Fibroblast of skin of back (primary cell): Measurements from ENCODE around the gene CIPC.
A peak's percentile ranks its signal among the peaks of the same experiment; 100 is the strongest.

ENCODE experiments used
- DNase-seq: peaks from one replicate; pipeline ENCODE4 v3.0.0-alpha.2; 2013

Gene CIPC

DNA sequence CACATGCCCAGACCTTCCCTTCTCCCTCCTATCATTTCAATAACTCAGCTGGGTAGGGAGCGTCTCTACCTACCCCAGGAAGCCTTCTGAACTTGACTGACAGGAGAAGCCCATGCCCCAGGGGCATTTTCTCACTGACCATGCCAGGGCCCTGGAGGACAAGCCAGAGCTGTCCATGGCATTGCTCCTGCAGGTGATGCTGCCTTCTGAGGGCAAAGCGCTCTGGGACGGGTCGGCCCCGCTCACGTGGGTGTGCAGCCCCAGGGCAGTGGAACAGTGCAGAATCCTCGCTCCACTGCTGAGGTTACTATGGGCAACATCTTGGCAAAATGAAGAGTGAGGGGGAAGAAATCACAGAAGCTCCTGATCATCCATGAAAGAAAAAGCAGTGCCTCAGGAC, 28.5 kb upstream of the CIPC start:
- no peak for DNase-seq

DNA sequence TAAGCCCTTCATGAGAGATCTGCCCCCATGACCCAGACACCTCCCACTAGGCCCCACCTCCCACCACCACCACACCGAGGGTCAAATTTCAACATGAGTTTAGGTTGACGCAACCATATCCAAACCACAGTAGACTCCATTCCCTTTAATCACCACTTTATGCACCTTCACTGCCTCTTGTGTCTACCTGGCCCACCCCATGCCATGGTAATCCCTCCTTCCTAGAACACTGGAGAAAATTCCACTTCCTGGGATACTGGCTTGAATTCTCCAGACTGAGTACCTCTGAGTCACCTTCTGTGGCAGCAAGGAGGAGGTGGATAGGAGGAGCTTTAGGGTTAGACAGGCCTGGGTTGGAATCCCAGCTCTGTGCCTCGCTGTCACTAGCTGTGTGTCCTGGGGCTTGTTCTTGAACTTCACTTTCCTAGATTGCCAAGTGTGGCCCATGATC, 26.1 kb upstream of the CIPC start:
- DNase-seq: peak; percentile 33

DNA sequence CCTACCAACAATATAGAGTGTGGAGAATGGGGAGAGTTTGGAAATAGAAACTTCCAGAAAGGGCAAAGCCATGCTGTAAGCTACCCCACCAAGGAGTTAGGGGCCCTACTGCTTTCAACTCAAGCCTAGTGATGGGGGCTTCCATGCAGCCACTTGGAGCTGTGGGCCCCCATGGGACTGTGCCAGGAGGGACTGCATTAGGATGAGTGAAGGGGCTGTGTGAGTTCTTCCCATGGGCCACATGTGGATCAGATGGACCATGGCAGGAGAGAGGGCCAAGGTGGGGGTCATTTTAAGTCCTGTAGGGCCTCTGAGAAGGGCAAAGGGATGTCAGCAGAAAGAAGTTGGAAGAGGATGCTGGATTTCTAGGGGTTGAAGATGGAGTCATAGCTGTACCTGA, 23.1 kb upstream of the CIPC start:
- DNase-seq: no peak

DNA sequence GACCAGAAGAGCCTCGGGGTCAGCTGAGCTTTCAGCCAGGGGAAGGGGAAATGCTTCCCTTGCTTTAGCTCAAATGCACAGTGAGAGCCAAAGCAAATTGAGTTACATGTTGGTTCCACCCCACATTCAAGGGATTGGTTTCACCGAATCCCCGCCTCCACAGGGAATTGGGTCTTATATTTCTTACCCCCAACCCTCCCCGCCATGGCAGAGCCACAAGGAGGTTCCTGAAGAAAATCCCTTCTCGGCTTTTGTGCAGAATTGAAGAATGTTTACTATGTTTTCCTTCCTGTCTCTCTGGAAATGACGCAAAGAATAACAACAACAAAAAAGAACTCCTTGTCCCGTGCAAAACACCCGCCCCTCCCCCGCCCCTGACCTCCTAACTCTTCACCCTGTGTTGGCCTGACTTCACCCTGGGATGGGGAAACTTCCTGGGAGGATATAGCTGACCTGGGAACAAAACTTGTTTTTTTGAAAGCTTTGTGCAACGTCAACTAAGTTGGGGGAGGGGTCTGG, 21.9 kb upstream of the CIPC start:
- no peak for DNase-seq

DNA sequence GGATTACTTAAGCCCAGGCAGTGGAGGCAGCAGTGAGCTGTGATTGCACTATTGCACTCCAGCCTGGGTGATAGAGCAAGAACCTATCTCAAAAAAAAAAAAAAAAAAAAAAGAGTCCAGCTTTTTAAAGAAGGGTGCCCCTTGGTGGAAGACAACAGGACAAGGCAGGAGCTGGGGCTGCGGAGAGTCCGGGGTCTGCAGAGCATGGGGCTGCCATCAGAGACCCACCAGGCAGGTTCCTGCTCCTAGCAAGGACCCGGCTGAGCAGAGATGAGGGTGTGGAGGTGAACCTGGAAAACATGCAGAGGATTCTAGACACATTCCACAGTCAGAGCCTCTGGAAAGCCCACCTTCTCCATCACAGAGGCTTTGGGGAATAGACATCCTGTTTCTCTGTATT, 21.0 kb upstream of the CIPC start:
- DNase-seq: no peak

DNA sequence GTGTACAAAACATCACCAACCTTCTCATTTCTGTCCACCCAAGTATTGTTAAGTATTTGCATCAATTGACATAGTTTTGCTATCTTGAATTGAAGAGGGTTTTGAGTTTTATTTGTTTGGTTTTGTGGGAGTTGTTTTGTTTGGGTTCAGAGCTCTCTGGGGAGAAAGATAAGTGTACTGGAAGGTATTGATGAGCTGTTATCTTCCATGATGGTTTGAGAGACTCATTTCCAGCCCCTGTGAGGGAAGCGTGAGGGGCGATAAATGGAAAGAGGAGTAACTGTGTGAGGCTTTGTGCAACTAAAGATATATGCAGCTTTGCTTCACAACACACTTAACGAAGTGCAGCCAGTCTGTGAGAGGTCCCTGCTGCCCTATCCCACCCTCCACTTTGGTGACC, 15.7 kb upstream of the CIPC start:
- DNase-seq: no peak

DNA sequence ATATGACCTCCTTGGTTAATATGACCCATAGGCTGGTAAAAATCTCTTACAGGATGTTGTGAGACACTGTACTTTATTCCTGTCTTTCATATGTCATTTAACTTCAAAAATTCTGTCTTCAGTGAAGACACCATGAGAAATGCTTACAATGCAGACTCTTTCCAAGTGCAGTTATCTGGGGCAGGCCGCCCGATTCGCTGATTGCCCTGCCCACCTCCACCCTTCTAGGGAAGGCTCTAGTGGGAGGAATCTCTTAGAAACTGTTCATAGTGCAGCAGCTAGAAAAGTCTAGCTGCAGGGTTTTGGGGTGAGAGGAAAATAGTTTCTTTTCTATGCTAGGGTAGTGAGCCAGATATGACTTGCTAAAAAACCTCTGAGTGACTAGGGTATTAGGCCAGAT, 15.0 kb upstream of the CIPC start:
- DNase-seq: no peak

DNA sequence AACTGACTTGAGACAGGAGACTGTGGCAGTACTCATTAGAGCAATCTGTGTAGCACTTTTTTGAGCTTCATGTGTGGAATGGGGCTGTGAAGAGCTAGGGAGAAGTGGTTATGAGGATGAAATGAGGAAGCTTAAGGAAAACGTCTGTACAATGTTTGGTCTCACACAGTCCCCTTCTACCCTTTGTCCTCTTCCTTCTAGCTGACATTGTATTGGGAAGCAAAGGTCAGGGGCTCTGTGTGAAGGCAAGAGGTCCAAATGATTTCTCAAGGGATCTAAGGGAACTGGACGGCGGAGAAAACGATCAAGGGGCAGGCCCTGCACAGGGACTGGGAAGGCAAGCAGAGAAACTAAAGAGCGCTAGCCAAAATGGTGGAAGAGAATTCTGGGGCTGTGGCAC, 13.1 kb upstream of the CIPC start:
- no peak for DNase-seq

DNA sequence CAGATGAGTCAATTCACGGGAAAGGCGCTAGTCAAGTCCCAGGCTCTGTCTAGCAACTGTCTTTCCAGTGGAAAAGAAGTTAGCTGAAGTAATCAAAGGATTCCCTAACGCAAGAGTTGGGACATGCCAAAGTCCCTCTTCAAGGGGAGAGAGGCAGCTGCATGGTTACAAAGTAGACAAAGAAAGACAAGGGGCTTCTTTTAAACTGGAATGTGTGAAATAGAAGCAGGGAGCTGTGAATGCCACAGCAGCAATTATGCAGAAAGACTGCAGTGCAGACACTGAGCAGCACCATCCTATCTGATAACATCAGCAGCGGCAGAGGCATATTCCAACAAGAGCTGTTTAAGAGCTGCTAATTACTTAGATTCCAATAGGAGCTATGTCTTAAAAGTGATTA, 12.5 kb upstream of the CIPC start:
- no peak for DNase-seq

DNA sequence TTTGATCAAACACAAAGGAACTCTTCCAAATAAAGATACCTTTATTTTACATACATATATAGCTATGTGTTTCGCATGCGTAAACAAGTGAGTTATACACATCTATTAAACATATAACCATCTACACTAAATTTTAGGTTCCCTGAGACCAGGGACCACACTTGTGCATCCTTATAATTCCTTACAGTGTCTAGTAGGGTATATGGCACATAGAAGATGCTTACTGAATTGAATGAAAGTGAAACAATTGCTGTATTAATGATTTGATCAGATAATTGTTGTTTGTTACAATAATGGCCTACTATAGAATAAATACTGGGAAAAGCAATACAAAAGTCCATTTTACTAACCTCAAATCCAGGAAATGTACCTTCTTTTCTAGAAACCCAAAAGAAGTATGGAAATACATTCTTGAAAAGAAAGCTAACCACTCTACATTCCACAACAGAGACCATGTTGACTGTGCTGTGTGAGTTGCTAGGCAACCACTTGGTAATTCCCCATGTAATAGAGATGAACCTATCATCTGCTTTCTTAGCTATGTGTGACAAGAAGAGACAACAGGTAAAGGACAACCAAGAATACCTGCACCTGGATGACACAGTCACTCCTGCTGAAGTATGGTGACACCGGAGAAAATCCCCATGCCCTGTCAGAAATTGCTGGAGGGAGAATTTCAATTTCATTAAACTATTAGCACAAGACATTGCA, 11.9 kb upstream of the CIPC start:
- DNase-seq: peak; percentile 64

DNA sequence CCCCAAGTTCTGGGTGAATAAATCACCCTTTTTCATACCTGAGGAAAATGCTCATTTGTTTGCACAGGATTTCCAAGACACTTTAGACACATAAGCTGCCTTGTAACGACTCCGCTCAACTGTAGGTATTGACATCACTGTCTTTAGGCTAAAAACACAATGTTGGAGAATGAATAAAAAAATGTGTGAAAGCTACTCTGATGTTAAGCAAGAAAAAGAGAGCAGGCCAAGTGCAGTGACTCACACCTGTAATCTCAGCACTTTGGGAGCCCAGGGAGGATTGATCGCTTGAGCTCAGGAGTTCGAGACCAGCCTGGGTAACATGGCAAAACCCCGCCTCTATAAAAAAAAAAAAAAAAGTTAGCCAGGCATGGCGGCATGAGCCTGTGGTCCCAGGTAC, 11.1 kb upstream of the CIPC start:
- DNase-seq: no peak

DNA sequence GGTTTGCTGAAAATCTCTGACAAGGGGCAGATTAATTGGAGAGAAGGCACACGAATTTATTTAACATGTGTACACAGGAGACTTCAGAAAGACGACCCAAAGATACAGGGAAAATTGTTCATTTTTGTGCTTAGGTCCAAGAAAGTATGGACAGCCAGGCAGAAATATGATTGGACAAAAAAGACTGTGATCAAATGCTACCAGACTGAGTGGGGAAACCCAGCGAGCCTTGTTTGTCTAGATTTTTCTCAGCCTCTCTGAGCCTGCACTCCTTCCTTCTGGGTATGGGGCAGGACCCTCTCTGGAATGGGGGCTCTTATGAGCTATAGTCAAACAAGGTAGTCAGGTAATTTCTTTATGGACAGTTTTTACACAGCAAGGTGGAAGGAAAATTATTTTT, 10.4 kb upstream of the CIPC start:
- DNase-seq: no peak

DNA sequence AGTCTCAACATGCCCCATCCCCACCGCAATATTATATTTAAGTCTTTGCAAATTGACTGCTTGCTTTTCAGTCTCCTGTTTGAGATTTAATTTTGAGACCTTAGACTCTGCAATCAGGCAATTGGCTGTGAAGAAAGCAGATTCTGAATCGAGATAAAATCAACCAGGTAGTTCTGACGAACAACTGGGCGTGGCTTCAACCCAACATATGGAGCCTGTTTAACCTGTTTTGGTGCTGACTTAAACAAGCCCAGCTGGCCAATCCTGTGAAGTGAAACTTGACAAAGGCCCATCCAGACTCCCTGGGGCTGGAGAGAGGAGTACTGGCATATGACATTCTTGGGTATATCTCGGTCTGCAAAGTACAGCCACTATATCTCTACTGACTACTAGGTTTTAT, 9.8 kb upstream of the CIPC start:
- DNase-seq: no peak

DNA sequence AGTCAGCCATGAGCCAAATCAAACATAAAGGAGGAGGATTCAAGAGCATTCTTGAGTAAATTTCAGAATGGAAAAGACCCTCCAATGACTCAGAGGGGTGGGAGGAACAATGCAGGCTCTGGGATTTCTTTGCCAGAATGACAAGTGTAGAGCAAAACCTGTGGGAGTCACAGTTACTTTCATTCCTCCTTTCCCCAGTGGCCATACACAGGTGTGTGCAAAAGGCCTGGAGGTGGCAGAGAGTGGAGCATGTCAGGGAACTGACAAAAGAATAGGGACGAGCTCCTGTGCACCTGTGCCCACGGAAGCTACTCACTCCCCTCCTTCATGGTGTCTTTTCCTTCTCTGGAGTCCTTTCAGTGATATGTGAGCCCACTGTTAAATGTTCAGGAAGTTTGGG, 9.4 kb upstream of the CIPC start:
- DNase-seq: no peak

DNA sequence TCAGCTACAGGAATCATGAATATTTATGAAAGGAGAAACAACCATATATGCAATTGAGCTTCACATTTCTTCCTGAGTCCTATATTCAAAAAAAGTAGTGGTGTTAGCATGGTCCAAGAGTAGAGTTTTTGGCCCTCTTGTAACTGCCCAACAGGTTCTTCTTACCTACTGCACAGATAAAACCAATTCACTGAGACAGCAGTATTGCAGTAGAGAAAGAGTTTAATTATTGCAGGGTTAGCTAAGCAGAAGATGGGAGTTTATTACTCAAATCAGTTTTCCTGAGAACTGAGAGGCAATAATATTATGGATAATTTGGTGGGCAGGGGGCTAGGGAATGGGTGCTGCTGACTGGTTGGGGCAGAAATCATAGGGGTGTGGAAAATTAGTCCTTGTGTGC, 6.5 kb upstream of the CIPC start:
- DNase-seq: no peak

DNA sequence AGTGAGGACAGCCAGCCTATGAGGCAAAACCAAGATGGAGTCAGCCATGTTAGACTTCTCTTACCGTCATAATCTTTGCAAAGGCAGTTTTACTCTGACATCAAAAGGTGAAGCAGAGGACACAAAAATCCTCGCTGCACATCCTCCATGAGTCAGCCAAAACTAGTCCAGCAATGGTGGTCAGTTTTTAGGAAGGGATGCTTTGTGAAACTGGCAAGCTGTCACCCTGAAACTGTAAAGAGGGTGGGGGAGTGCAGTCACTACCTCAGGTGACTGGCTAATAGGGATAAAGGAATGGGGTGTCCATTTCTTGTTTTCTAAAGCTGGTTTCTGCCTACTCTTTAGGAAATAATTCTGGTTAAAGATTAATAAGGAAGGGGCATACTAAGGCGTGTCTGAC, 5.4 kb upstream of the CIPC start:
- no peak for DNase-seq

DNA sequence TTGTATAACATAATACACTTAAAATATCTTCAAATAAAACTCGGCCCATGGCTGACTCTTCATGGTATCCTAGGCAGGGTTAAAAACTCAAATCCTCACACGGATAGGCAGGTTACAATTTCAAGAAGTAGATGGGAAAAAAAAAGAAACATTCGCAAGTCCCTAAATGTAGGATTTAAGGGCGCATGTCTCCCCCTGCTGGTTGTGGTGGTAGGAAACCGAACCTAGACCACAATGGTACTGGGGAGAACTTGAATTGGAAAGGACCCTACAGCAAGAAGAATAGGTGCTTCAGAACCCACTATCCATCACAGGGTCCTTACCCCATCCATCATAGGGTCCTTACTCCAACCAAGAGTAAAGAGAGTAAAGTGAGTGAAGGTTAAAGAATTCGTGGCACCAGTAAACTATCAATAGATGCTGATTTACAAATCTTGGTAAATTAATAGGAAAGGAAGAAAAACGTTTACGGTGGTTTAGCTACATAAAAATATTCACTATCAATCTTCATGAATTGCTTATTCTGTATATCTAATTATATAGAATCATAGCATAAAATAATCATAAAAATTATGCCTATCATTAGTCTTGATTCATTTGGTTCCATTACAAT, 3.3 kb upstream of the CIPC start:
- peak; percentile 72 for DNase-seq

DNA sequence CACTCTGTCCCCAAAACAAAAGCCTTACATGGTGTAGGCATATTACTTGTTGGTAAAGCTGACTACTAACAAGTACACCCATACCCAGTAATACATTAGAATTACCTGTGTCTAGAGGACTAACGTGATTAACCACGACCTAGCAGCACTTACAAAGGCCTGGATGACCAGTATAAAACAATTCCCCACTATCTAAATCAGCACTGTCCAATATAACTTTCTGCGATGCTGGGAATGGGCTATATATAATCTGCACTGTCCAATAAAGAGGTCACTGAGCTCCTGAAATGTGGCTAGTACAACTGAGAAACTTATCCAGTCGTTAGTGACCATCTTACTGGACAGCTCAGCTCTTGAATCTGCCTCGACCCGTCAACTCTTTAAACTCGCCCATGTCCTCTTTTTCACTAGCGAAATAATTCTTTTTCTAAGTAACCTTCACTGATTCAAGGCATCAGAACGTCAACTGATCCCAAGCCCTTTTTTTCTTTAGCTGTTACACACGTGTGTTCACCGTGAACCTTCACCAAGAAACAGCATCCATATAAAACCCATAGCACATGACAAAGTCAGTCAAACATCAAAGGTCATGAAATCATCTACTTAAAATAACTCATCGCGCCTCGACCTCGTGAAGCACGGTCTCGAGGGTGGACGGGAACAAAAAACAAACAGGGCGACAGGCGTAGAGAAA, 905 bp upstream of the CIPC start:
- DNase-seq: no peak

DNA sequence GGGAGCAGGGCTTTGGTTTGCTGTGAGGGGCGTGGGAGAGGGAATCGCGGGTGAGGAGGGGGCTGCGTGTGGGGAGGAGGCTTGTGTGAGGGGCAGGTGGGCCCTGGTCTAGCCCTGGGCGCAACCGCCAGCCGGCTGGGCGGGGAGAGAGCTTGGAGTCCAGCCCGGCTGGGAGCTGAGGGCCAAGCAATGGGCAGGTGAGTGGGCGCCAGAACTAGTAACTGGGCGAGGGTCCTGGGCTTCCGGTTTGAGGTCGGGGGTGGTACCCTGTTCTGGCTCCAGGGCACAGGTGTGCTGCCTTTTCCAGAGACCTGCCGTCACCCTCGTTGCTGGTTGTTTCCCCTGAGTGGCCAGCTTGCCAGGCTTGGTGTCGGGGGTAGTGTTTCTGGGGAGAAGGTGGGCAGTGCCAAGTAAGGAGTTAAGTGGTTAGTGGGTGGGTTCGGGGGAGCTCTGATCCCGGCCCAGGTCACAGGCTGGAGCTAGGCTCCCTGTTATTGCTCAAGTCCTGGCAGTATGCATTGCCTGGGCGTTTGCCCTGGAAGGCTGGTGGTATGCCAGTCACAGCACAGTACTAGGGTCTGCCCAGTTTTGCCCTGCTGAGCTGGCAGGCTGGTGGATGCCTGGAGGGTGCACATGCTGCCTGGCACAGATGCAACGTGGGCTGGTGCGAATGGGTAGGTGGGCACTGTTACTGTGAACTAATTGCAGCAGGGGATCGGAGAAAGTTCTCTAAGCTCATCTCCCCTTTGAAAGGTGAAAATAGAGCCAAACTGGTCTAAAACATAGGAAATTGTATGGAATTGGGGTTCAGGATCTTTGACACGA, 683 bp downstream of the CIPC start:
- DNase-seq: no peak

DNA sequence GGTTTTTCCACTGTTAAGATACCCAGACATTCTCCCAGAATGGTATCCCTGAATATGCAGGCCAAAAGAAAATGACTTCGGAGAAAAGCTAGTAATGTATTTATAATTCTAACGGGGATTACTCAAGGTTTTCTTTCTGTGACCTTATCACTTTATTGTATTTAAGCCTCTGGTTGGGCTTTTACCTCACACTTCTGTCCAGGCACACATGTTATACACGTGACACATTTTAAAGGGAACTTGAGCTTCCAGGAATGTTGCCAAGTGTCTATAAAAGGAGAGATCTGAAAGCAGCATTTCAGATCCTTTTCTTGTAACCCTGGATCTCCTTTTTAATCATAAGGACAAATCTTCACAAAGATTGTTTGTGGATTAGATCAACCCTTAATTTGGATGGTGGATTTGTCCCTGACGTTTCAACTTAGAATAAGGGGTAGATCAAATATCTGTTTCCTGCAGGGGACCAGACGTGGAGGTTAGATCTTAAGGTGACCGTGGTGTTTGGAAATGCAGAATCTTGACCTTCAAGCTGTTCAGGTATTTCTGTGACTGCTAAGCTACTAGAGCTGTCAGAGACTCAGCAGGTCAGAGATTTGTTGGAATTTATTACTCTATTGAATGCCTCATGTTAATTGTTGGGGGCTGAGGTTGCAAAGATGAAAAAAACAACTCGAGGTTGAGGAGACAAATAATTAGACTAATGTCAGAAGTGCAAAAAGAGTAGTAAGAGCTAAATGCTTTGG, 1.5 kb downstream of the CIPC start:
- DNase-seq: peak; percentile 71

DNA sequence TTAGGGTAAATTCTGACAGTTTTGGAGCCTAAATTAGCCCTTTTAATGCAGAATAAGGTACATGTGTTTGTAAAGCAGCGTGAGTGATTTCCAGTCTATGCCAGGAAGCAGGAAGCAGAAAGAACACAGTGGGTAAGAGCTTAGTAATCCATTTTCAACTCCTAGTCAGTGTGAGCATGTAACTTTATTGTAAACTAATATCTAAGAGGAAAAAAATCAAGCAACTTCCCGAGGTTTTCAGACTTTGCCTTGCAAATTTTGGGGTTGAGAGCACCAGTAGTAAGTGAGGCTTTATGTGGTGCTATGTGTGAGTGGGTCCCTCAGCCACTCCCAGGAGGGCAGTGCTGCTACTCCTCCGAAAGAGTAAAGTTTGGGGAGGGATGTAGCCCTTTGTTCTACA, 2.9 kb downstream of the CIPC start:
- no peak for DNase-seq

DNA sequence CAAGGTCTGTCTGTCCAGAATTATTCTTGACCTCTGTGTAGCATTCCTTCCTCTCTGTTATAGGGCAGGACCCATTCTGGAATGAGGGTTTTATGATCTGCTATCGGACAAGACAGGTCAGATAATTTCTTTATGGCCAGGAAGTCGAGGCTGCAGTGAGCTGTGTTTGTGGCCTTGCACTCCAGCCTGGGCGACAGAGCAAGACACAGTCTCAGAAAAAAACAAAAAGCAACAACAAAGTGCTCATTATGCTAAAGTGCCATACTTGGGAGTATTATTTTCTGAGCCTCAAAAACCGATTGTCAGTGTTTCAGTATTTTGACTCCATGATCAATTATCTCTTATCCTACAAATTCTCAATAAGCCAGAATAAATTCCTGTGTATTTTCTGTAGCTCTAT, 4.1 kb downstream of the CIPC start:
- no peak for DNase-seq
